ENCODE data around the gene MBD3L2.
A peak's percentile ranks its signal among the peaks of the same experiment; 100 is the strongest.
"Not testable (repeated sequence)": the region's sequence is repeated elsewhere in the genome, so short reads cannot be mapped to it uniquely, and the experiment has no call there.

The MBD3L2 gene

GRCh38 chr19:7049021-7049420, at the start of gene MBD3L2:
MBD3L2 (plus strand) TSS chr19:7049321; CDS start chr19:7049374, 53 bp downstream.
- DNase-seq = not testable (repeated sequence)

- DNase-seq = no peak
These were observed 49.2 kb upstream of the MBD3L2 start for GRCh38 chr19:6999933-7000332.

- DNase-seq = no peak
These were observed 48.8 kb upstream of the MBD3L2 start for GRCh38 chr19:7000333-7000732.

- DNase-seq = no peak
These were observed 48.3 kb upstream of the MBD3L2 start for GRCh38 chr19:7000816-7001215.

- DNase-seq = no peak
These were observed 44.7 kb upstream of the MBD3L2 start for GRCh38 chr19:7004313-7004931.

GRCh38 chr19:7006135-7006704, 42.9 kb upstream of the MBD3L2 start:
- no peak for DNase-seq

GRCh38 chr19:7007859-7008258, 41.3 kb upstream of the MBD3L2 start:
- DNase-seq = no peak

GRCh38 chr19:7010722-7011593, 38.2 kb upstream of the MBD3L2 start:
- DNase-seq = no peak

- peak; percentile 35 for DNase-seq
These were observed 35.4 kb upstream of the MBD3L2 start for GRCh38 chr19:7013678-7014077.

- DNase-seq = no peak
These were observed 30.3 kb upstream of the MBD3L2 start for GRCh38 chr19:7018828-7019227.

- DNase-seq = not testable (repeated sequence)
These were observed 27.8 kb upstream of the MBD3L2 start, which contains the start of gene MBD3L2B for GRCh38 chr19:7021331-7021730. MBD3L2B (minus strand) TSS chr19:7021431; CDS start chr19:7021397, 34 bp downstream.

- not testable (repeated sequence) for DNase-seq
These were observed 20.3 kb upstream of the MBD3L2 start for GRCh38 chr19:7028790-7029189.

GRCh38 chr19:7030278-7030677, 18.8 kb upstream of the MBD3L2 start, which contains the start of gene MBD3L5:
MBD3L5 (plus strand) TSS chr19:7030578; CDS start chr19:7030612, 34 bp downstream.
- not testable (repeated sequence) for DNase-seq

GRCh38 chr19:7040079-7040478, 9.0 kb upstream of the MBD3L2 start, which contains the start of gene MBD3L4:
MBD3L4 (minus strand) TSS chr19:7040179; CDS start chr19:7040144, 35 bp downstream.
- not testable (repeated sequence) for DNase-seq

GRCh38 chr19:7041563-7041962, 7.6 kb upstream of the MBD3L2 start:
- not testable (repeated sequence) for DNase-seq

GRCh38 chr19:7051421-7051820, 2.3 kb downstream of the MBD3L2 start:
- not testable (repeated sequence) for DNase-seq

GRCh38 chr19:7052896-7053295, 3.8 kb downstream of the MBD3L2 start:
- DNase-seq = not testable (repeated sequence)

- DNase-seq = not testable (repeated sequence)
These were observed 5.7 kb downstream of the MBD3L2 start for GRCh38 chr19:7054635-7055368.

- DNase-seq = not testable (repeated sequence)
These were observed 6.6 kb downstream of the MBD3L2 start for GRCh38 chr19:7055679-7056078.

- DNase-seq = not testable (repeated sequence)
These were observed 7.2 kb downstream of the MBD3L2 start for GRCh38 chr19:7056371-7056770.

GRCh38 chr19:7058576-7058975, 9.5 kb downstream of the MBD3L2 start, which contains the start of gene MBD3L3:
MBD3L3 (minus strand) TSS chr19:7058676; CDS start chr19:7058605, 71 bp downstream.
- DNase-seq = not testable (repeated sequence)

- DNase-seq = not testable (repeated sequence)
These were observed 10.9 kb downstream of the MBD3L2 start for GRCh38 chr19:7059977-7060376.
